GM19324 (cell line): ENCODE data around the gene MDGA2.
"Not testable (repeated sequence)": the region's sequence is repeated elsewhere in the genome, so short reads cannot be mapped to it uniquely, and the experiment has no call there.

Source experiments
- ATAC-seq: cut with Tn5 transposase; IDR thresholded peaks from one replicate; pipeline ENCODE4 v1.9.1; 2021; ENCODE audit warnings: mild to moderate bottlenecking, moderate library complexity; ENCODE audit not compliant: unreplicated experiment, low FRiP score

The MDGA2 gene

DNA sequence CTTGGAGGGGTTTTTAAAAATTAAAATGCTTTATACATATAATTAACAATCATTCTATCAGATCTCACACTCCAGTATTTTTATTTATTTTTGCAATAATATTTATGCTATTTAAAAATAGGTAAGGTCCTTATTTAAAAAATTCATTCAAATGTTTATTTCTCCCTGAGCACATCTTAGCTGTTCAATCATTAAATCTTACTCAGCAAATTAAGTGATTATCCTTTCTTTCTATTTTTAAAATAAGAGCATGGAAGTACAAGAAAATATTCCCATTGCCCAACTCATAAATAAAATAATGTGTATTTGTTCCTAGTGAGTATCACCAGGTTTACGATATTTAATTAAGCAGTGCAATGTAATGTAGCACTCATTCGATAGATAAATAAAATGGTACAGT, 666.7 kb downstream of the MDGA2 start:
- no peak for ATAC-seq

DNA sequence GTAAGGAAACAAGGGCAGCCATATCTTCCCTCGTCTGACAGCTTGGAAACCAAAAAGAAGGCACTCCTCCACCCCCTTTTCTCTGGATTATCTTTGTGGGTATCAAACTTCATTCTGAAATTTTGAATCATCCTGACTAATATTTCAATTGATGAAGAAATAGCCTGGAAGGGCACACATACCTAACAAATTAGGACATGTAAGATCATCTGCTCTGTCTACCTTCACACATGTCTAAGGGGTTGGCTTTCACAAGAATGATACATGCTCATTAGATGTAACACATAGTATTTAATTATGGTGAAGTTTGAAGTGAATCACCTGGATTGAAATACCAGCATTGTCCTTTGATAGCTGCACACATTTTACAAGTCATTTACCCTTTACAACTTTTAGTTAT, 675.7 kb downstream of the MDGA2 start:
- no peak for ATAC-seq

DNA sequence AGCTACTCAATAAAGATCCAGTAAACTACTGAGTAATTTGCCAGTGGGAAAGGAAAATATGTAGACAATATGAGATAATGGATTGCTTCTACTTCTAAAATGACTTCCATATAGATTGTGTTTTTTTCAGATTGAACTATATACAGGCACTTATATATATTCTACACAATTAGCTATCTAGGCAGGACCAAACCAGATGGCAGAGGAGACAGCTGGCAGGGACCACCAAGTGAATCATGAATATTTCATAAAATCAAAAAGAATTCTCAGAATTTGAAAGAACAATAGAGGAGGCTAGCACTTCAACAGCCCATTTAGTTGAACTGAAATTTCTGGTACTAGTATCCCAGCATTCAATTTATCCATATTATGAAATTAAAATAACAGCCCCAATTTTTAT, 685.8 kb downstream of the MDGA2 start:
- no peak for ATAC-seq

DNA sequence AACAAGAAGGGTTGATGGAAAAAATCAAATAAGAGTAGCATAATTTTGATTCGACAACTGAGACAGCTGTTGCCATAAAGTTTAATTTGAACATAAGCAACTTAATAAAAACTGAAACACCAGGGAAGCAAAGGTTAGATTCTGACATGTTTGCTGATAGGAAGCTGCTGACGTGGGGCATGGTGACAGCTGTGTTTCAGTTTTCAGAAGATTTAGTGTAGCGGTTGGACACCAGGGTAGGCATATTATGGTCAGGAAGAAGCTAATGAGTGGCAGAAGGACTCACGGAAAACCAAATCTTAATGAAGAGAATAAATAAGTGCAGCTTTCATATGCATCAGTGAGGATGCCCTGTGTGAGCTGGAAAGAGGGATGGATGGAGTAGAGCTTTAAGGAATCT, 687.1 kb downstream of the MDGA2 start:
- no peak for ATAC-seq

DNA sequence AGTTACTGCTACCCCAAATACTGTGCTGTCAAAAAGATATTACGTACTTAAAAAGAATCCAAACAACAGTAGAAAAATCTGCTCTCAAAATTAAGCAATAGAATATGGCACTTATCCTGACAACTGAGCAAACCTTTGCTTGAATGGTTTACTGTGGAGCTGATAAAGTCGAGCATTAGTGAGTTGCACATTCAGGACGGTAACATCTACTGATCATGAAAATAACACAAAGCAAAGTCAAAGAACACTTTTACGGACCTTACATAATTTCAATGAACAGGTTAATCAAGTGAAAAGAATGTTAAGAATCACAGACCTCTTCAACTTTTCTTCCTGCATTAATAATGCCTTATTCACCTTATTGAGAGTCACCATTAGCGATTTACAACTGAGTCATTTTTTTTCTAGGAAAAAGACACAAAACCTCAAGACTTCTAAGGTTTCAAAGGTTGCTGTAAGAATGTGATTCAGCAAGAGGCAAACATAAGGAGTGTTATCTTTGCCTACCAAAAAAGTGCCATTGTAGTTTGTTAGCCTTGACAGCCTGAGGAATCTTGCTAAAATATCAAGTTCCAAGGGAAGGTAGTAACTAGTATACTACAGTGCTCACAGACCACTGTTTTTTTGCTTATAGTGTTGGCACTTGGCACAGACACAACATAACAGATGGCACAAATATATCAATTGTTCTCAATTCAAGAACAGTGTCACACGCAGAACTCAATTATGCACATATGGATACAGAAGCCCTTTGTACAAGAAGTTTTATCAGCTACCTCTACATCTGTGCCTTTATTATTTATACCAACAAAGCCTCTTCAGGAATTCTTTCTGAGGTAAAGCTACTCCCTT, 689.6 kb downstream of the MDGA2 start:
- ATAC-seq = no peak

DNA sequence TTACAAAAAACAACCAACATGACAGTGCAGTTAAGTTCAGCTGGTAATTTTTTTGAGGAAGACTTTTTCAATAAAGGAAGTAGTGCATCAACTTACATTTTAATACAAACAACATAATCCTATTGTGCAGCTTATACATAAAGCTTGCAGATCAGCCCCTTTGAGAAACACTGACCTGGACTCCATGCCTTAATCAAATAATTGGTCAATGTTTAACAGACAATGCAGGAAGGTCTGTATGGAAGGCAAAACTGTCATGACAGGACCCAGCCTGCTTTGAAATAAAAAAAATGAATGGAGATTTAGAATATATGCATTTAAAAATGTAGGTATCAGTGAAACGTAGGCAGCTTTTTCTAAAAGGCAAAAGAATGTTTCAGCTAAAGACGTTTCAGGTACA, 702.1 kb downstream of the MDGA2 start:
- no peak for ATAC-seq

DNA sequence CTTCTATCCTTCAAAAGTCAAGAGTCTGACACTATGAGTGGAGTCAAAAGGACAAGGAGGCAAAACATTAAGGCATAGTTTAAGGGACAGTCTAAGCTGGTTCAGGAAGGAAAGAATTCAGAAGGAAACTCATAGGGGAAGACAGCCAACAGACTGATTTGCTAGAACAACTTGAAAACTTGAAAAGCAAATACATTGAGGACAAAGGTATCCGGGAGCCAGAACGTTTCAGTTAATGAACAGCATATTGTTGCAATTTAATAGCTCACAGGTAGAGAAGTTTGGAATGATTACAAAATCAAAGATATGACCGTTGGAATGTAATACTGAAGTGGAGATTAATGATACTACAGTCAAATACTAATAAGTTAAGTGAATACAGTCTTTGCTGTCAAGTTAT, 711.0 kb downstream of the MDGA2 start:
- ATAC-seq = no peak

DNA sequence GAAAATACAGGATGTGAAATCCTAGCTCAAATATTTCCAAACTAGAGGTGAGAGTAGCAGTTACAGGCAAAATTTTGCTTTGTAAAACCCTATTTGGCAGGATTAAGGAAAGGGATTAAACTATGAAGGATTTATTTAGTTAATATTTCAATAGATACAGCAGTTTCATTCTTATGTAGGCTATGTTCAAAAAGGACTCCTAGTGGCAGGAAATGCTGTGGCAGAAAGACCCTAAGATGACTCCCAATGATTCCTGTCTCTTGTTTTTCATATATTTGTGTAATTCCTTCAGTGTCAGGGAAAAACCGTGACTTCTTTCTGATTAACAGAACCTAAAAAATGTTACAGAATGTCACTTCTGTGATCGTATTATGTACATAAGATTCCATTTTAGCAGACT, 724.3 kb downstream of the MDGA2 start:
- no peak for ATAC-seq

DNA sequence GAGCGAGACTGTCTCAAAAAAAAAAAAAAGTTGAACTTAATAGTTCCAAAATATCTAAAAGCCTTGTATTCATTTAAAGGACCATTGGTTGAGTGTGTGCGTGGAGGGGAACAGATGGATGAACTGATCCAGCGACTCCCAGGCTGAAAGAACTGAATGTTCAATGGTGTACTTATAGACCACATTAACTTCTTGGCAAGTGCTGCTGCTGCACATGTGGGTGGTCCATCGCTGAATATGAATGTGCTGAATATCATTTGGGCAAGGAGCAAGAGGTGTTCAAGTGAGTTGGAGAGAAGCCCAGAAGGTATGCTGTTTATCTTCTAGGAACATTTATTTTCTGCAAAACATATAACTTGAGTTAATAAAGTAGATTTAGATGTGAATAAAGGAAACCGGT, 734.8 kb downstream of the MDGA2 start:
- ATAC-seq = no peak

DNA sequence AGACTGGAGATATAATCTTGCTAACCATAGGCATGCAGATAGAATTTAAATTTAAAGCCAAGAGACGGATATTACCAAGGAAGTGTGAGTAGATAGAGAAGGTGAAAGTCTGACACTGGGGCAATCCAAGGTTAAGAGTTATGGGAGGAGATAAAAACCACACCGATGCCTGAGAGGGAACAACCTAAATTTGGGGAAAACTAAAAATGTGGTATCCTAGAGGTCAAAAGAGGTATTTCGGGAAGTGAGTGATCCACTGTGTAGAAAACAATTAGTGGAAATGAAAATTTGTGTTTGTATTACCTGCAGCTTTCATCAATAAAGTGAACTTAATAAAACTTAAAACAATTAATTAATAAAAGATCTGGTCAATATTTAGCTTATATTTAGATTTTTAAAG, 754.9 kb downstream of the MDGA2 start:
- no peak for ATAC-seq

DNA sequence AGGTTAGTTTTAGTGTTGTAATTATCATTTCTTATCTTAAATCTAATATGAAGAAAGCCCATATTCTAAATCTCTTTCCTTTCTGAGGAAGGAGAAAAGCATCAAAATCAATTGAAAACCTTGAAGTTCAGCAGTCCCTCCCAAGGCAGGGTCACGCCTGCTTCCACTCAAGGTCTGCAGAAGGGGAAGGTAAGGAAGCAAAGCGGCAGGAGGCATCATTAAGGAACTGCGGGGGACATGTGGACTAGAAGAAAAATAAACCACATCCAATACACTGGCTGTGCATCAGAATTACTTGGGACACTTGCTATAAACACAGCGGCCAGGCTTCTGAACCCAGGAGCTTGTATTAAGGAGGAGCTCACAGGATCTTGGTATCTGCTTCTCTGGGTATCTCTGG, 759.9 kb downstream of the MDGA2 start:
- ATAC-seq = not testable (repeated sequence)

DNA sequence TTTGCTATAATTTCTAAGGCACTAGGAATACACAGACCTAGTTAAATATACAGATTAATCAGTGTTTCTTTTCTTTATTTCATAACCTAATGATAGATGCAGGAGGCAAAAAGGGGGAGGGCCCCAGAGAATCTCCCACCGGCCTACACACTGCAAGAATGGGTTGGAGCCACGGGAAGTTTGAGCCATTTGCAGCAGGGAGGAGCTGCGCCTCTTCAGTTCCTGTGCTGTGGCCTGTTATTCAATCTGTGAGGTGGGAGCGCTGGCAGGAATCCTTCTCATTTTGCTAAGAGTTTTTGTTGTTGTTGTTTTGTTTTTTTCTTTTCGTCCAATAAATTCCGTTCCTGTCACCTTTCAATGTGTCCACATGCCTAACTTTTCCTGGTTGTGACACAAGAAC, 772.6 kb downstream of the MDGA2 start:
- no peak for ATAC-seq

DNA sequence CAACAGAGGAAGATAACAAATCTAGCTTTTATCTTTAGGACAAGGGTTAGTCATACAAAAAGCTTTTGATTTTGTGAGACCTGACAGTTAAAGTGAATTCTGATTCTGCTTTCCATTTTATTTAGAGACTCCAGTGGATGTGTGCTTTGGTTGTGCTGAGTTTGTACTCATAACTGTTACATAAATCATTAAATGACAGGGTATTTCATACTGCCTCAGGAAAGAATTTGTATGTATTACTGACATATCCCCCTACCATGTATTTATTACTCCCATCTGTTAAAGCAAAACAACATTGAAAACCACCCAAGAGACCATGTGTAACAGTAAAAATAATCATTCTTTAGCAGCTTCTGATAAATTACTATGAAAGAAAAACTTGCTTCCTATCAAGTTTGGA, 780.9 kb downstream of the MDGA2 start:
- ATAC-seq = no peak

DNA sequence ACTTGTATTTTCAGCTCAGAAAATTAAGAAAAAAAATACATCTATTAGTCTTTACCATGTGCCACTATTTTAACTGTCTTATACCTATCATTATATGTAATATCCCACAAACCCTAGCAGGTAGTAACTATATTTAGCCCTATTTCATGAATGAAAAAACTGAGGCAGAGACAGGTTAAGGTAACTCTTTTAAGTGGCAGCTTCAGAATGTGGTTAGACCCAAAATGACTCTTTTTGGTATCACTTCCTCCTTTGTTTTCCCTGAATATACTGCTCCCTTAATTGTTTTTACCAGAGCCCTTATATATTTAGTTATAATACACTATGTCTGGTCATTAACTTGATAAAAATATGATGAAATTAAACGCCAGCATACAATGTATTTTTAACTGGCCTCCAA, 788.3 kb downstream of the MDGA2 start:
- ATAC-seq = no peak

DNA sequence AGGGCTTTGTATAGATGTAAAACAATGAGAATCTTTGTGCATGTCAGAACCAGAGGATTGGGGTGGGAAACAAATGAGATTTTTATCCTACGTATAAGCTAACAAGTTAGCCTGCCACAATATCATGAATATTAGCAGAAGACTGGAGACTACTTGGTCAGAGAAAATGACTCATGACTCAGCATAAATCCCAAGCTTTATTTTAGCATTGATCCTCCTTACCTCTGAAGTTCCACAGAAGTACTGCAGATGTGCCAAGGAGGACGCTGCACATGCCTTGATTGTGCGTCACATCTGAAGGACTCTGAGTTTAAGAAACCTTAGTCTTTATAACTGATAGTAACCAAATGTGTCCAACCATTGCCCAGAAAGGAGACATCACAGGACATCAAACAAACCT, 789.8 kb downstream of the MDGA2 start:
- no peak for ATAC-seq

DNA sequence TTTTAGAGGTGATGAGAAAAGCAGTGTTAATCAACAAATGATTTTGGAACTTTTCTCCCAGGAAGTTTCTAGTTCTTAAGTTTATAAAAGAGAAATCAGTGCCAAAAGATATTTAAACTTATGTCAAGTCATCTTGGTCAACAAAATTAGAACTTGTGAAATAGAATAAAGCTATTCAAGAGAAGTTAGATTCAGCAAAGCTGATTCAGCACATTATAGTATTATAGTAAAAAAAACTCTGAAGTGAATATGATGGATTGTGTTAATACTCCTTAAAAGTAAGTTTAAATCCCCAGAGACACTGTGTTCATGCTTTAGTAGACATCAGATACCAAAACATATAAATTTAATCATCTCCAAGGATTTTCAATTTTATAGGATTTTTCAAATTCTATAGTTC, 813.7 kb downstream of the MDGA2 start:
- no peak for ATAC-seq

DNA sequence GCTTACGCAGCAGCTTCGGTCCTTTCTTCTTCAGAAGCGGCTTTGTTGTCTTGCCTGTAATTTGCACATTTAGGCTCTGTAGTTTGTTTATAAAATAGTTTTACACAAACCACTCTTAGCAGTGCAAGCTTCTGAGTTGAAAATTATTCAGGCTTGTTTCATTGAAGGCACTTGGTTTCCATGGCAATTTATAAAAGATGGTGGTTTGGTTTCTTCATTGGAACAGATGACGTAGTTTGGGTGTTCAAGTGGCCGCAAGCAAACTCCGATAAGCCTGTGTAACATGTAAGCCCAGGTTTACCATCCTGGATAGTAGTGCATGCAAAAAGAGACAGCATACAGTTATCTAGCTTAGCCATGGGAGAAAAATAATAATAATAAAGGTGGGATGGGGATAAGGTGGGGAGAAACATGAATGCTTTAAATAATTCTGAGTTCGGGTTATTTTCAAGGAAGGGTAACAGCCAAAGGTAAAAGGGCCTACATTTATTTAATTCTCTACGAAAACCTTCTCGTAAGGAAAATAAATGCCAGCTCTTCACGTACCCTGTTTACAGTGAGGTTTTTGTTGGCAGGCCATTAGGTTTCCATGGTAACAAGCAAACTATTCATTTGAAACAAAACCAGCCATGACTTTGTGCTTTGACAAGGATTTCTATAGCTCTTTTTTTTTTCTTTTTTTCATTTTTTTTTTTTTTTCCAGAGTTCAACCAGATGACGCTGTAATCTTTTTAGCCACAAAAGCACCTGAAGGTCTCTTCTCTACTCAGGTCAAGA, 834.3 kb downstream of the MDGA2 start:
- no peak for ATAC-seq

DNA sequence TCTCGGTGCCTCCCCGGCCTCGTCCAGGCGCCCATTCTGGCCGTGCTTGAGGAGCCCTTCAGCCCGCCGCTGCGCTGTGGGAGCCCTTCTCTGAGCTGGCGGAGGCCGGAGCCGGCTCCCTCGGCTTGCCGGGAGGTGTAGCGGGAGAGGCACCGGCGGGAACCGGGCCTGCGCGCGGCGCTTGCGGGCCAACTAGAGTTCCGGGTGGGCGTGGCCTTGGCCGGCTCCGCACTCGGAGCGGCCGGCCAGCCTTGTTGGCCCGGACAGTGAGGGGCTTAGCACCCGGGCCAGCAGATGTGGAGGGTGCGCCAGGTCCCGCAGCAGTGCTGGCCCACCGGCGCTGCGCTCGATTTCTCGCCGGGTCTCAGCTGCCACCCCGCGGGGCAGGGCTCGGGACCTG, 855.1 kb downstream of the MDGA2 start:
- ATAC-seq = no peak

DNA sequence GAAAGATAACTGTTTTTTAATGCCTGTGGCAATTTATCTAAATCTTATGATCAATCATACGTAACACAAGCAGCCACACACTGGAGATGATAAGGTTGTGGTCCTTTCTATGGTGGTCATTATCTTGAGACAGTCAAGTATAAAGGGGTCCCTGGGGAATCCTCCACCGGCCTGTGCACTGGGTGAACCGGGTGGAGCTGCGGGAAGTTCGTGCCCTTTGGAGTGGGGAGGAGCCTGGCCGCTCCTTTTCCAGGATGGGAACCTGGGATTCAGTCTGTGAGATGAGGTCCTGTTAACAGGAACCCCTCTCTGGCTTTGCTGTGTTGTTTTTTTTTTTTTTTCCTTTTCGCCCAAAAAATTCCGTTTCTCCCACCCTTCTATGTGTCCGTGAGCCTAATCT, 856.3 kb downstream of the MDGA2 start:
- no peak for ATAC-seq

DNA sequence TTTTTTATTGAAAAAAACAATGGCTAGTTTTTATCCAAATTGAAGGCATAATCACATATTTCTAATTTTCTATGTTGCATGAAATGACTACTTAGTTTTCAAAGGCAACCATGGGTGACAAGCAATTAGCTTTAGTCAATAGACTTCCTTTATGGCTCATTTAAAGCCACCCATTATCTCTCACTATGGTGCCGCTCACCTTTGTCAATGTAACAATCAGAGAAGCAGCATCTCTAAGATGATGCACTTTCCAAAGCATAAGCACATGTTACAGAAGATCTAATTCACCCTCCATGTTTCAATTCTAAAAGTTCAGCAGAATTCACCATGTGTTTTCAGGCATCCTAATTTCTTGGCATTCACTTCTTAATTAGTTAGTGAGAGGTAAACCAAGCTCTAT, 857.3 kb downstream of the MDGA2 start:
- ATAC-seq = no peak

DNA sequence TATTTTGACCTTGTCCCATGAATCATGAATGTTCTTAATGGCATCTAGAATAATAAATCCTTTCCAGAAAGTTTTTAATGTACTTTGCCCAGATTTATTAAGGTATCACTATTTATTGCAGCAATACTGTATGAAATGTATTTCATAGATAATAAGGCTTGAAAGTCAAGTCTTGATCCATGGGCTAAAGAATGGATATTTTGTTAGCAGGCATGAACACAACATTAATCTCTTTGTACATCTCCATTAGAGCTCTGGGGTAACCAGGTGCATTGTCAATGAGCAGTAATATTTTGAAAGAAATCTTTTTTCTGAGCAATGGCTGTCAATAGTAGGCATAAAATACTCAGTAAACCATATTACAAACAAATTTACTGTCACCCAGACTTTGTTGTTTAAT, 882.3 kb downstream of the MDGA2 start:
- no peak for ATAC-seq
